ENCODE measurements around the gene MYO7A.

The MYO7A gene

GRCh38 chr11:77150836-77151235 is 22.8 kb downstream of the MYO7A start:
- TF ChIP-seq CTCF (IDR thresholded peaks at IDR 0.05; ENCODE audit: low read depth, low read length, missing control alignments), result no peak
- DNase-seq (ENCODE audit: extremely low read depth, low read depth), result no peak
- no peak overlapping the region for H3K4me3 ChIP-seq (replicated peaks; ENCODE audit: low read depth, low read length)

- H3K4me3 ChIP-seq (replicated peaks; ENCODE audit: low read depth, low read length), result no peak overlapping the region
- TF ChIP-seq CTCF (IDR thresholded peaks at IDR 0.05; ENCODE audit: low read depth, low read length, missing control alignments), result no peak
- DNase-seq (ENCODE audit: extremely low read depth, low read depth), result no peak
Observed at GRCh38 chr11:77151804-77152509, 23.9 kb downstream of the MYO7A start.

GRCh38 chr11:77152846-77153245 is 24.8 kb downstream of the MYO7A start:
- no peak for DNase-seq (ENCODE audit: extremely low read depth, low read depth)
- no peak for TF ChIP-seq CTCF (IDR thresholded peaks at IDR 0.05; ENCODE audit: low read depth, low read length, missing control alignments)
- no peak overlapping the region for H3K4me3 ChIP-seq (replicated peaks; ENCODE audit: low read depth, low read length)

- H3K4me3 ChIP-seq (replicated peaks; ENCODE audit: low read depth, low read length), result no peak overlapping the region
- no peak for TF ChIP-seq CTCF (IDR thresholded peaks at IDR 0.05; ENCODE audit: low read depth, low read length, missing control alignments)
- DNase-seq (ENCODE audit: extremely low read depth, low read depth), result no peak
Observed at GRCh38 chr11:77153276-77154185, 25.5 kb downstream of the MYO7A start.

- TF ChIP-seq CTCF (IDR thresholded peaks at IDR 0.05; ENCODE audit: low read depth, low read length, missing control alignments), result no peak
- H3K4me3 ChIP-seq (replicated peaks; ENCODE audit: low read depth, low read length), result no peak overlapping the region
- DNase-seq (ENCODE audit: extremely low read depth, low read depth), result no peak
Observed at GRCh38 chr11:77154381-77155081, 26.5 kb downstream of the MYO7A start.

GRCh38 chr11:77155082-77155475 is 27.0 kb downstream of the MYO7A start:
- DNase-seq (ENCODE audit: extremely low read depth, low read depth), result no peak

More at GRCh38 chr11:77155082-77155475, 27.0 kb downstream of the MYO7A start:
- no peak overlapping the region for H3K4me3 ChIP-seq (replicated peaks; ENCODE audit: low read depth, low read length)
- TF ChIP-seq CTCF (IDR thresholded peaks at IDR 0.05; ENCODE audit: low read depth, low read length, missing control alignments), result no peak

Measured in HFF-Myc (cell line).